Neural cell (in vitro differentiated cells): ENCODE data around the gene C16orf96.

Source experiments
- POLR2AphosphoS5 ChIP-seq: IDR thresholded peaks from 2 replicates; pipeline ENCODE4 v1.6.1; 2012
- TAF1 ChIP-seq: IDR thresholded peaks from 2 replicates; pipeline ENCODE4 v1.6.1; 2012; ENCODE audit warnings: low read depth
- TF ChIP-seq, protein P1 (sequence below): fragments of 450-650 bp; IDR thresholded peaks from 2 replicates; pipeline ENCODE4 v1.5.1; 2014; ENCODE audit warnings: antibody characterized with exemption, mild to moderate bottlenecking, moderate library complexity; ENCODE audit not compliant: poor library complexity, severe bottlenecking

DNA sequence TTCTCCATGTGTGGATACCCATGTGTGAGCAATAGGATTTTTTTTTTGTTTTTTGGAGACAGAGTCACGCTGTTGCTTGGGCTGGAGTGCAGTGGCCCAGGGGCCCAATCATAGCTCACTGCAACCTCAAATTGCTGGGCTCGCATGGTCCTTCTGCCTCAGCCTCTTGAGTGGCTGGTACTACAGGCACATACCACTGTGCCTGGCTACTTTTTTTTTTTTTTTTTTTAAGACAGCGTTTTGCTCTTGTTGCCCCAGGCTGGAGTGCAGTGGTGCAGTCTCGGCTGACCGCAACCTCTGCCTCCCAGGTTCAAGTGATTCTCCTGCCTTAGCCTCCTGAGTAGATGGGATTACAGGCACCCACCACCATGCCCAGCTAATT is 85.2 kb downstream of the C16orf96 start:
- TF ChIP-seq, protein P1, sequence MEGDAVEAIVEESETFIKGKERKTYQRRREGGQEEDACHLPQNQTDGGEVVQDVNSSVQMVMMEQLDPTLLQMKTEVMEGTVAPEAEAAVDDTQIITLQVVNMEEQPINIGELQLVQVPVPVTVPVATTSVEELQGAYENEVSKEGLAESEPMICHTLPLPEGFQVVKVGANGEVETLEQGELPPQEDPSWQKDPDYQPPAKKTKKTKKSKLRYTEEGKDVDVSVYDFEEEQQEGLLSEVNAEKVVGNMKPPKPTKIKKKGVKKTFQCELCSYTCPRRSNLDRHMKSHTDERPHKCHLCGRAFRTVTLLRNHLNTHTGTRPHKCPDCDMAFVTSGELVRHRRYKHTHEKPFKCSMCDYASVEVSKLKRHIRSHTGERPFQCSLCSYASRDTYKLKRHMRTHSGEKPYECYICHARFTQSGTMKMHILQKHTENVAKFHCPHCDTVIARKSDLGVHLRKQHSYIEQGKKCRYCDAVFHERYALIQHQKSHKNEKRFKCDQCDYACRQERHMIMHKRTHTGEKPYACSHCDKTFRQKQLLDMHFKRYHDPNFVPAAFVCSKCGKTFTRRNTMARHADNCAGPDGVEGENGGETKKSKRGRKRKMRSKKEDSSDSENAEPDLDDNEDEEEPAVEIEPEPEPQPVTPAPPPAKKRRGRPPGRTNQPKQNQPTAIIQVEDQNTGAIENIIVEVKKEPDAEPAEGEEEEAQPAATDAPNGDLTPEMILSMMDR, result no peak
- no peak for TF ChIP-seq POLR2AphosphoS5
- TF ChIP-seq TAF1, result no peak
